Stimulated activated CD4-positive, alpha-beta T cell treated with anti-CD3 and anti-CD28 coated beads, Interleukin-12 subunit alpha, Interleukin-12 subunit beta, amount 100 ng/mL, for 24 hours (primary cell): ENCODE data around the gene ITIH5.

ENCODE experiments used
- DNase-seq, 2 experiments: peaks; one replicate each; pipeline ENCODE4 v3.0.0-alpha.2; 2020; ENCODE audit warnings: low read depth in 2 of 2

Gene ITIH5

GRCh38 chr10:7518693-7519092 is 148.1 kb downstream of the ITIH5 start:
- no peak for DNase-seq

DNA sequence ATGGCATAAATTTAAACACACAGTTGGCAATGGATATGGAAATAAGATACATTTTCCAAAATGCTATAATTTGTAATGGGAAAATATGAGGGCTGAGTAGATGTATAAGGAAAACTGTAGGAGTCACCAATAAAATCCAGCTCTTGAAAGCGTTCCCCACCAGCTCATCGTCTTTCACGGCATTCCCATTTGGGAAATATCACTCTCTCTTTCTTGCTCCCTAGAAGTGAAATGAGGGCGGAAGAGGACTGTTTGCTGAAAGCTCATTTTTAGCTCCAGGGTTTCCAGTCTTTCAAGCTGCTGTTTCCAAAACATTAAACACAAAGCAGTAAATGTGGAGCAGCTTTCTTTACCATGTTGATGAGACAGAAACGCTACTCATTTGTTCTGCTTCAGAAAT is 151.3 kb downstream of the ITIH5 start:
- DNase-seq: no peak

DNA sequence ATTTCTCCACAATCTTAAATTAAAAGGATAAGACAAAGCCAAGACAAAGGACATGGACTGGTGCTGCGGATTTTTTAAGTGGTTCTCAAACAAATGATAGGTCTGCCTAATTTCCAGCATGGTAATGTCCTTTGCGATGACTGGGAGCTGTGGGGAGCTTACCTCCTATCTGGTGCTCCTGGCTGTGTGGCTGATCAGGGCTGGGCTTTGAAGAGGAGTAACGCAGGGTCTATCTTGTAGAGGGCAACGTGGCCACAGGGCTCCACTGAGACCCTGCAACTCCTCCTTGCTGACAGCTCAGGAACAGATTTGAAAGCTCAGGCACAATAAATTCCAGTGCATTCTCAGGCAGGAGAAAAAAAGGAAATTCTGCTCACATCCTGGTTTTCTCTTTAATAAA is 152.8 kb downstream of the ITIH5 start:
- no peak for DNase-seq

DNA sequence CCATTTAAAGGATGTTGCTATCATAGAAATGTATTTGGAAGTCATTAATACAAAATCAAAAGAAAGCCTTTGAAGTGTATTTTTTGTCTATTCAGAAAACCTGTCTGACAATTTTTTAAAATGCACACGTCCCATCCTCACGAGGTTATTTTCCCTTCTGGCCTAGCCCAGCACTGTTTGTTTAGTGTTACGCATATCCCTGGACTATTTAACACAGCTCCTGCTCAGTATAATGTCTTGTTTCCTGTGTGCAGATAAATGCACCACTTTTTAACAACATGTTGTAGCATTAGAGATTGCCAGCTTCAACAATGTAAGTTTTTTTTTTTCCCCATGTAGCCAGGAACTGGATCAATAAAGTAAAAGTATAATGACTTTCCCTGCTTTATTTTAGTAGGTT is 153.3 kb downstream of the ITIH5 start:
- DNase-seq: no peak

DNA sequence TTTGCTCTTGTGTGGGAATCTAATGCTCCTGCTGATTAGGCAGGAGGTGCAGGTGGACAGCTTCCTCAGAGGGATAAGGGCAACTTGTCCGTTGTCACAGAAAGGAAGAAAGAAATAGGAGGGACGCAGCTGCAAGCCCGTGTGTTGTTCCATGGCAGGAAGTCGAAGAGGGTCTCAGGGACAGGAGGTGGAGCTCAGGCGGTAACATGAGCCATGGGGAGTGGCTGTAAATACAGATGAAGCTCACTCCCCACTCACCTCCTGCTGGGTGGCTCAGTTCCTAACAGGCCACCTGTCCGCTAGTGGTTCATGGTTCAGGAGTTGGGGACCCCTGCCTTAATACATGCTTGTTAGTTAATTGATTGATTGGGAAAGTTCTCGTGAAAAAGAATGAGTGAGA is 154.3 kb downstream of the ITIH5 start:
- DNase-seq: no peak

- no peak for DNase-seq
Observed at GRCh38 chr10:7511612-7512011, 155.2 kb downstream of the ITIH5 start.
